Endodermal cell (in vitro differentiated cells): ENCODE measurements around the gene HIPK4. TPM values are rescaled to one million over a fixed set of nuclear protein-coding genes. Genes with fewer than 3 reads are reported as not detected.

Experiments
- DNase-seq: peaks from one replicate; pipeline ENCODE4 v3.0.0-alpha.2; 2017
- H3K27ac ChIP-seq: 2 replicates; pipeline ENCODE4 v1.5.1; 2013; ENCODE audit warnings: mild to moderate bottlenecking, low read depth, low read length, moderate library complexity
- H3K27me3 ChIP-seq: 2 replicates; pipeline ENCODE4 v1.6.1; 2013; ENCODE audit warnings: mild to moderate bottlenecking, low read length, moderate library complexity; ENCODE audit not compliant: insufficient read depth, control insufficient read depth, poor library complexity, severe bottlenecking
- H3K36me3 ChIP-seq: 2 replicates; pipeline ENCODE4 v1.7.0; 2013; ENCODE audit warnings: mild to moderate bottlenecking, low read length, moderate library complexity; ENCODE audit not compliant: control insufficient read depth, insufficient read depth
- H3K4me1 ChIP-seq: one replicate; pipeline ENCODE4 v1.7.0; 2013; ENCODE audit warnings: low read length; ENCODE audit not compliant: control insufficient read depth, insufficient read depth
- H3K4me3 ChIP-seq: 2 replicates; pipeline ENCODE4 v1.5.1; 2013; ENCODE audit warnings: mild to moderate bottlenecking, low read length, moderate library complexity
- H3K9ac ChIP-seq: 2 replicates; pipeline ENCODE4 v1.6.1; 2013; ENCODE audit warnings: mild to moderate bottlenecking, low read length, moderate library complexity; ENCODE audit not compliant: poor library complexity, severe bottlenecking; ENCODE audit errors: extremely low read depth
- H3K9me3 ChIP-seq: 2 replicates; pipeline ENCODE4 v1.6.1; 2013; ENCODE audit warnings: mild to moderate bottlenecking, low read length, moderate library complexity; ENCODE audit not compliant: control insufficient read depth
- H3K27ac Mint-ChIP-seq: 2 replicates; pipeline ENCODE4 v1.8.0; 2020; ENCODE audit warnings: mixed read lengths
- H3K27me3 Mint-ChIP-seq: 2 replicates; pipeline ENCODE4 v1.8.0; 2021; ENCODE audit warnings: mild to moderate bottlenecking, mixed read lengths; ENCODE audit not compliant: insufficient read depth
- H3K36me3 Mint-ChIP-seq: 2 replicates; pipeline ENCODE4 v1.8.0; 2020; ENCODE audit warnings: low read depth, mixed read lengths
- H3K4me1 Mint-ChIP-seq: 2 replicates; pipeline ENCODE4 v1.8.0; 2020; ENCODE audit warnings: mixed read lengths
- H3K4me3 Mint-ChIP-seq: 2 replicates; pipeline ENCODE4 v1.8.0; 2020; ENCODE audit warnings: mild to moderate bottlenecking, moderate library complexity, mixed read lengths
- H3K9me3 Mint-ChIP-seq: 2 replicates; pipeline ENCODE4 v1.8.0; 2020; ENCODE audit warnings: mild to moderate bottlenecking, mixed read lengths
- WGBS, 2 experiments: methylation state at CpG; one replicate each; pipeline versions ENCODE4 v1.1.5 to v1.1.7; 2013; ENCODE audit warnings: missing lambda C conversion rate in 2 of 2, mixed read lengths in 1 of 2; ENCODE audit not compliant: insufficient coverage in 1 of 2, insufficient read length in 1 of 2; 5-methylcytosine and 5-hydroxymethylcytosine counted together
- total RNA-seq, 2 donors: library from RNA; stranded (reverse); fragmentation: NEBNext Ultra II Directional in 1 of 2; extraction: Animal tissue kit (Norgen Biotek cat#: 25700) in 1 of 2; gene quantifications; 2 replicates in 1 of 2; 3 replicates in 1 of 2; pipeline ENCODE4 v1.2.1, GENCODE V29; 2021
- TF ChIP-seq, protein P1 (sequence below): fragments of 200-600 bp; sonication (generic); conservative IDR thresholded peaks from 2 replicates; pipeline ENCODE4 v1.5.0; 2021; ENCODE audit warnings: antibody characterized with exemption, mild to moderate bottlenecking

Gene HIPK4
- total RNA-seq, 2 donors from 2014 or later: 0.31 TPM; not detected in 1

DNA sequence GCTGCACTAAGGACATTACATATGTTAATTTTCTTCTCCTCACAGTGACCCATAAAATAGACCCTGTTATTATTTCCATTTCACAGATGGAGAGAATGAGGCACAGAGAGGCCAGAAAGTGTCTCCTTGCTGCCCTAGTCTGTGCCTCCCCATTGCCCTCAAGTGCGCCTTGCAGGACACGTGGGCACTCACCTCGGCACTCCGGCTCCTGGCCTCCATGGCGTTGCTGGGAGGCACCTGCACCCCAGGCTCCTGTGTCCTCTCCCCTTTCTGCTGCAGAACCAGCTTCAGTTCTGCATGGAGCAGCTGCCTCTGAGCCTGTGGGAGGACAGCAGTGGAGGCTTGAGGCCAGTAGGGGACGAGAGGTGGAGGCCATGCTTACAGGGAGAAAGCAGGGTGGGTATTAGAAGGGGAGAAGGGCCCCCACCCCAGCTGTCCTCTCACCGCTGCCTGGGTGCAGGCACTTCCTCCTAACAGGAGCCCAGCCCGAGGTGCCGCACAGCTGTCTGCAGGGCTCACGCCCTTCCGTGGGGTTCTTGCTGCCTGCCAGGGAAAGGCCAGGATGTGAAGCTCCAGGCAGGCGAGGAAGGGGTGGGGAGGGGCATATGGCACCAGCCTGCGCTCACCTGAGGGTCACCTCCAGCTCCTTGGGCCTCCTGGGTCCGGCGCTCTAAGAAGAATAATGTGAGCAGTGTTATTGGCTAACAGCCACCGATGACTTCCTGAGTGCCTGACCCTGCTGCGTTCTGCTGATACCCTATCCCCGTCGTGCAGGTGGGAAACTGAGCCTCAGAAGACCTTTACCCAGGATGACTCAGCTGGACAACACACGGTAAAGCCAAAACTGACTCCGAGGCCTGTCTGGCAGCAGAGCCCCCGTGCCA is 18.0 kb upstream of the HIPK4 start:
- H3K4me1 ChIP-seq: no peaks in the 10 kb centered on the region

DNA sequence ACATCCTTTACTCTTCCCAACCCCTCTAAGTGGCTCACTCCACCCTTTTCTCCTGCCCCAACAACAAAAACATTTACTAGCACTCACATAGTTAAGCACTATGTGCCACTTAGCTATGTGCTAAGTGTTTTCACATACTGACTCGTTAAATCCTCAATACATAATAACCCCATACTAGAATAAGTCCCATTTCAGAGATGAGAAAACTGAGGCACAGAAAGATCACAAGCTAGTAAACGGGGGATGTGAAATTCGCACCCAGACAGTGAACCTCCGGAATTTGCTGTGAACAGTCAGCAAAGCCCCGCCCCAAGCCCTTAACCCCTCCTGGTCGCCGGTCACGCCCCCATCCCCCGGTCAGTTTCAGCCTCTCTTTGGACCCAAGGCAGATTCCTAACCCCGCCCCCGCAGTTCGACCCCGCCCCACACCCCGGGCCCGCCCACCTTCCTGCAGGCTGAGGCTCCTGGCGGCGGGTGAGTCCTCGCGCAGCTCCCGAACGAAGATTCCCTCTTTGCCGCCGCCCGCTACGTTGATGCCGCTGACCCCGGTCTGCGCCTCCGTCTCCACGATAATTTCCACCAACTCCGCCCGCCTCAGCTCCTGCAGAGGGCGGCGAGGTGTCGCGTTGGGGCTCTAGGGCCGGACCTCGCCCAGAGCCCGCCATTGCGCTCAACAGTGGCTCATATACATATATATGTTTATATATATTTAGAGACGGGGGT is 13.4 kb upstream of the HIPK4 start:
- Histone ChIP-seq H3K27ac (no peak overlapping the region), H3K9me3 (no peaks in the 10 kb centered on the region), H3K27me3 (no peaks in the 10 kb centered on the region), H3K4me3 (peak overlapping the region; percentile 79), H3K4me1 (no peaks in the 10 kb centered on the region), H3K9ac (peak overlapping the region; percentile 53), H3K36me3 (no peaks in the 10 kb centered on the region)
- DNase-seq: peak; percentile 100
- Mint-ChIP-seq H3K27ac (peak overlapping the region; percentile 90), H3K36me3 (no peaks in the 10 kb centered on the region), H3K9me3 (no peaks in the 10 kb centered on the region), H3K27me3 (peaks cover 25% of the 10 kb centered on the region), H3K4me3 (peak overlapping the region; percentile 67), H3K4me1 (no peaks in the 10 kb centered on the region)
- WGBS, 2 experiments: 1 to 4% methylated on average over 13 to 38 of the region's 41 CpGs
- TF ChIP-seq, protein P1, sequence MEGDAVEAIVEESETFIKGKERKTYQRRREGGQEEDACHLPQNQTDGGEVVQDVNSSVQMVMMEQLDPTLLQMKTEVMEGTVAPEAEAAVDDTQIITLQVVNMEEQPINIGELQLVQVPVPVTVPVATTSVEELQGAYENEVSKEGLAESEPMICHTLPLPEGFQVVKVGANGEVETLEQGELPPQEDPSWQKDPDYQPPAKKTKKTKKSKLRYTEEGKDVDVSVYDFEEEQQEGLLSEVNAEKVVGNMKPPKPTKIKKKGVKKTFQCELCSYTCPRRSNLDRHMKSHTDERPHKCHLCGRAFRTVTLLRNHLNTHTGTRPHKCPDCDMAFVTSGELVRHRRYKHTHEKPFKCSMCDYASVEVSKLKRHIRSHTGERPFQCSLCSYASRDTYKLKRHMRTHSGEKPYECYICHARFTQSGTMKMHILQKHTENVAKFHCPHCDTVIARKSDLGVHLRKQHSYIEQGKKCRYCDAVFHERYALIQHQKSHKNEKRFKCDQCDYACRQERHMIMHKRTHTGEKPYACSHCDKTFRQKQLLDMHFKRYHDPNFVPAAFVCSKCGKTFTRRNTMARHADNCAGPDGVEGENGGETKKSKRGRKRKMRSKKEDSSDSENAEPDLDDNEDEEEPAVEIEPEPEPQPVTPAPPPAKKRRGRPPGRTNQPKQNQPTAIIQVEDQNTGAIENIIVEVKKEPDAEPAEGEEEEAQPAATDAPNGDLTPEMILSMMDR: peak; percentile 24

More for the DNA sequence above, 18.0 kb upstream of the HIPK4 start:
- no peaks in the 10 kb centered on the region for H3K9me3 Mint-ChIP-seq
- H3K9me3 ChIP-seq: no peaks in the 10 kb centered on the region
- H3K4me3 Mint-ChIP-seq: no peak overlapping the region
- no peak overlapping the region for H3K4me3 ChIP-seq
- peaks cover 1% of the 10 kb centered on the region for H3K4me1 Mint-ChIP-seq
- no peaks in the 10 kb centered on the region for H3K36me3 ChIP-seq
- no peak overlapping the region for H3K9ac ChIP-seq
- H3K27ac Mint-ChIP-seq: no peak overlapping the region
- WGBS, 2 experiments: 89 to 90% methylated on average over 12 to 22 of the region's 22 CpGs
- DNase-seq: peak; percentile 48
- H3K27me3 Mint-ChIP-seq: peaks cover 2% of the 10 kb centered on the region
- no peaks in the 10 kb centered on the region for H3K36me3 Mint-ChIP-seq
- TF ChIP-seq, protein P1: no peak
- no peak overlapping the region for H3K27ac ChIP-seq
- no peaks in the 10 kb centered on the region for H3K27me3 ChIP-seq

DNA sequence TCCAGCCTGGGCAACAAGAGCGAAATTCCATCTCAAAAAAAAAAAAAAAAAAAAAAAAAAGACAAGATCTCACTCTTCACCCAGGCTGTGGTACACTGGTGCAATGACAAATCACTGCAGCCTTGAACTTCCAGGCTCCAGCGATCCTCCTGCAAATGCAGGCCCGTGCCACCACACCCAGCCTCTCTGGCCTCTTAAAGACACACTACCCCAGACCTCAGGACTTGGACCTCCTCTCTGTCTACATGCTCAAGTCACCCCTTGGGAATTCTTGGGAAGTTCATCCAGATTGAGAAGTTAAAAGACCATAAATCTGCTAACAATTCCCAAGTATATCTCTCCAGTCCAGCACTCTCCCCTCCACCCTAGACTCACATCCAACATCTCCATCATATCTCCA is 10.6 kb upstream of the HIPK4 start:
- H3K27ac ChIP-seq: no peak overlapping the region
- no peak overlapping the region for H3K9ac ChIP-seq
- Mint-ChIP-seq H3K4me3 (no peak overlapping the region), H3K36me3 (no peaks in the 10 kb centered on the region), H3K27me3 (peaks cover 48% of the 10 kb centered on the region), H3K9me3 (no peaks in the 10 kb centered on the region), H3K27ac (no peak overlapping the region), H3K4me1 (no peaks in the 10 kb centered on the region)
- H3K9me3 ChIP-seq: no peaks in the 10 kb centered on the region
- TF ChIP-seq, protein P1: no peak
- H3K4me1 ChIP-seq: no peaks in the 10 kb centered on the region
- no peak overlapping the region for H3K4me3 ChIP-seq
- WGBS, 2 experiments: 91 to 93% methylated on average over 2 of the region's 3 CpGs
- H3K36me3 ChIP-seq: no peaks in the 10 kb centered on the region
- no peak for DNase-seq
- no peaks in the 10 kb centered on the region for H3K27me3 ChIP-seq
